GM10248 (cell line): Measurements from ENCODE around the gene NRP2.

Source experiments
- CTCF ChIA-PET: fragments of 300-600 bp; sonication (Branson Sonifier 250); formaldehyde crosslinking; extraction: SDS; loops from one replicate; lab custom pipeline; 2021; ENCODE audit warnings: antibody characterized with exemption; lab: Yijun Ruan, JAX
- POLR2A ChIA-PET: fragments of 350-650 bp; sonication (Branson Sonifier 250); formaldehyde crosslinking; extraction: SDS; loops from one replicate; lab custom pipeline; 2020; ENCODE audit warnings: antibody characterized with exemption; lab: Yijun Ruan, JAX
- DNase-seq: peaks from one replicate; pipeline ENCODE4 v3.0.0; 2012; ENCODE audit errors: extremely low spot score
- CTCF ChIP-seq: IDR thresholded peaks from 2 replicates; pipeline ENCODE4 v1.5.1; 2012; ENCODE audit warnings: mild to moderate bottlenecking, low read depth; ENCODE audit errors: extremely low read depth, missing control alignments, control extremely low read depth

NRP2 gene

DNA sequence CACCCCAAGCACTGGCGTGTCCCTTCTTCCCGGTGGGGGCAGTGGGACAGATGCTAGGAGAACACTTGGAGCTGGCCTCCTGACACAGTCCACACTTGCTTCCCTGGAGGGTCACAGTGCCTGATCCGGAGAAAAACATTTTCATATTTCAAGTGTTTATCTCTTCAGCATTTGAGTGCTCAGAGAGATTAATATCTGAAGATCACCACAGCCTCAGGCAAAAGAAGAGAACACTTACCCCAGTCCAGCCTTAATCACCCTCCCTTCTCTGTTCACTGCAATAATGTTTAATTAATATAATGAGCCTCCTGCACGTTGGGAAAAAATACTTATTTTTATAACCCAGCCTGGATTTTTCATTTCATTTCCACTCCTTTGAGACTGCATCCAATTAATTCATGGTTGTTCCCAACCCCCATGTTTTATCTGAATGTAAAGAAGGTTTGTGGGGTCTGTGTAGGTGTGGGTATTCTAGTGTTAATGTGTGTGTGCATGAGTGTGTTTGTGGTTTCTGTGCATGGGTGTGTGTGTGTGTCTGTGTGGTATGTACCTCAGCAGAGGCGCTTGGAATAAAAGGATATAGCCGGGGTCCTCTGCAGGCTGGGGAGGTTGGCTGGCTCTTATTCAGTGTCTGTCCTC is 72.1 kb downstream of the NRP2 start:
- CTCF ChIA-PET, result no interaction called here
- no peak for TF ChIP-seq CTCF
- POLR2A ChIA-PET, result no interaction called here
- no peak for DNase-seq

GRCh38 chr2:205754924-205755321 is 72.6 kb downstream of the NRP2 start:
- ChIA-PET POLR2A (no interaction called here), CTCF (interaction anchor here (1.1 to 1.3 kb wide), 2 partner anchors 10 to 13 kb away, joined by 3 to 4 read pairs; no protein-coding TSS in a partner anchor)
- no peak for TF ChIP-seq CTCF
- no peak for DNase-seq

- no peak for TF ChIP-seq CTCF
- ChIA-PET POLR2A (no interaction called here), CTCF (interaction anchor here (1.1 to 1.9 kb wide), 3 partner anchors 9 to 12 kb away, joined by 3 to 5 read pairs (median 4); no protein-coding TSS in a partner anchor)
- no peak for DNase-seq
These were observed 73.6 kb downstream of the NRP2 start for GRCh38 chr2:205755923-205756322.

DNA sequence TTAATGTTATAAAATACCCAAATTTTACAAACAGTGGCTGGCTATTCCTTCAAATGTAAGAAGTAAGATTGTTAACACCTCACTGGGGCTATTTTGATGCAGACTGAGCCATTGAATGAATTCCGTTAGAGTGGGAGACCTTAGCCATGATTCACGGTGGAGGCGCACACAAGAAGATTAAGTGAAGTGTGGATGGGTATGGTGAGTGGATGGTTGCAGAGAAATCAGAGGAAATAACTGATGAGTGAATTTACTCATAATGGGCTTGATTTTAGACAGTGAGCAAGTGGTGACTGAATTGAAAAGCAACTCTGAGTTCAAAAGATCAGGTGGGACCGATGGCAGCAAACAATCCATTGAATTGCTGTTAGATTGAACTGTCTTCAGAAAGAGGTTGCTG is 75.0 kb downstream of the NRP2 start:
- no peak for TF ChIP-seq CTCF
- POLR2A ChIA-PET, result no interaction called here
- DNase-seq, result no peak
- CTCF ChIA-PET, result interaction anchor here (0.7 to 1.9 kb wide), 5 partner anchors 14 to 169 kb away, joined by 3 to 5 read pairs (median 3); no protein-coding TSS in a partner anchor

DNA sequence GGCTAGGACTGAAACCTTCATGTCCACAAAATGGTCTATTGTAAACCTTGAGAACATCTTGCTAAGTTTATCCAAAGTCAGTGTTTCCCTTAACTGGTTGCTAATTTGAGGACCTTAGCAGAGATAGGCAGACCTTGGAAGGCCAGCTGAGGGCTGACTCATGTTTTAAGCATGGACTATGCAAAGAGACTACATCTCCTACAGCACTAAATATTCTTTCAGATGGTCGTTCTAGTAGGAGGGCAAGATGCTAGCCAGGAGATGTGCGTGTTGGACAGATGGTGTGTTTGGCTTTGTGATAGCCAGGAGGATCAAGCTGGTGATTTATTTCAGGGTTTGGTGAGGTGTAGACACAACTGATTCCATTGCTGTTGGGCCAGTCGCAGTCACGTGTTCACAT is 75.8 kb downstream of the NRP2 start:
- TF ChIP-seq CTCF, result no peak
- ChIA-PET CTCF (interaction anchor here (0.7 to 2.2 kb wide), 3 partner anchors 14 to 18 kb away, joined by 3 to 9 read pairs (median 5); no protein-coding TSS in a partner anchor), POLR2A (no interaction called here)
- DNase-seq, result no peak

GRCh38 chr2:205758500-205758899 is 76.2 kb downstream of the NRP2 start:
- no peak for TF ChIP-seq CTCF
- no peak for DNase-seq
- ChIA-PET POLR2A (no interaction called here), CTCF (interaction anchor here (1.1 to 2.2 kb wide), 2 partner anchors 9 to 17 kb away, joined by 5 to 9 read pairs; no protein-coding TSS in a partner anchor)

DNA sequence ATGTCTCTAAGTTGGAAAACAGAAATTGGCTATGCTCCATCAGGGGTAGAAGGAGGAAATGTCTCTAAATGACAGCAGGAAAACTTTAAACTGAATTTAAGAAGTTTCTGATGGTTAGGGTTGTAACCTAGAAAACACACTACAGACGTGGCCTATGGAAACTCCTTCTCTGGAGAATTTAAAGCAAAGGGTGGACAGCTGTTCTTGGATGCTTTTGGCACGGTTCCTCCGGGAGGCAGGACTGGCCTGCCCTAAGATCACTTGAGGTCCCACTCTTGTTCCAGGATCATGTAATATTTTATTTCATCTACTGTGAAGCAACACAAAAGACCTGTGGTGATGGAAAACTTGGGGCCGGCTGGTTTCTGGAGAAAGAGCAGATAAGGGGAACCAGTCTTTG is 77.0 kb downstream of the NRP2 start:
- CTCF ChIA-PET, result interaction anchor here (1.1 to 2.2 kb wide), 2 partner anchors 9 to 16 kb away, joined by 5 to 9 read pairs; no protein-coding TSS in a partner anchor
- TF ChIP-seq CTCF, result no peak
- no peak for DNase-seq
- POLR2A ChIA-PET, result no interaction called here
